ENCODE data around the gene IRX3.

Gene IRX3

GRCh38 chr16:54313789-54314188 is 27.2 kb upstream of the IRX3 start:
- H3K4me3 ChIP-seq (replicated peaks in 1 of 2; ENCODE audit: low read depth in 2 of 2, low read length in 2 of 2), result no peak overlapping the region
- DNase-seq (ENCODE audit: low read depth in 2 of 2), result no peak
- no peak for TF ChIP-seq CTCF (IDR thresholded peaks at IDR 0.05; ENCODE audit: low read depth, low read length)

GRCh38 chr16:54312502-54312991 is 26.0 kb upstream of the IRX3 start:
- no peak for DNase-seq (ENCODE audit: low read depth in 2 of 2)
- TF ChIP-seq CTCF (IDR thresholded peaks at IDR 0.05; ENCODE audit: low read depth, low read length), result no peak
- no peak overlapping the region for H3K4me3 ChIP-seq (replicated peaks in 1 of 2; ENCODE audit: low read depth in 2 of 2, low read length in 2 of 2)

GRCh38 chr16:54309341-54309740 is 22.8 kb upstream of the IRX3 start:
- H3K4me3 ChIP-seq (replicated peaks in 1 of 2; ENCODE audit: low read depth in 2 of 2, low read length in 2 of 2), result no peak overlapping the region
- DNase-seq (ENCODE audit: low read depth in 2 of 2), result no peak
- TF ChIP-seq CTCF (IDR thresholded peaks at IDR 0.05; ENCODE audit: low read depth, low read length), result no peak

- DNase-seq (ENCODE audit: low read depth in 2 of 2), result no peak
- no peak for TF ChIP-seq CTCF (IDR thresholded peaks at IDR 0.05; ENCODE audit: low read depth, low read length)
- no peak overlapping the region for H3K4me3 ChIP-seq (replicated peaks in 1 of 2; ENCODE audit: low read depth in 2 of 2, low read length in 2 of 2)
Observed at GRCh38 chr16:54305080-54305479, 18.5 kb upstream of the IRX3 start.

- DNase-seq (ENCODE audit: low read depth in 2 of 2), result no peak
- H3K4me3 ChIP-seq (replicated peaks in 1 of 2; ENCODE audit: low read depth in 2 of 2, low read length in 2 of 2), result no peak overlapping the region
- no peak for TF ChIP-seq CTCF (IDR thresholded peaks at IDR 0.05; ENCODE audit: low read depth, low read length)
Observed at GRCh38 chr16:54303613-54304012, 17.0 kb upstream of the IRX3 start.

- no peak for TF ChIP-seq CTCF (IDR thresholded peaks at IDR 0.05; ENCODE audit: low read depth, low read length)
- no peak overlapping the region for H3K4me3 ChIP-seq (replicated peaks in 1 of 2; ENCODE audit: low read depth in 2 of 2, low read length in 2 of 2)
- no peak for DNase-seq (ENCODE audit: low read depth in 2 of 2)
Observed at GRCh38 chr16:54297154-54297553, 10.6 kb upstream of the IRX3 start.

GRCh38 chr16:54296543-54296942 is 10.0 kb upstream of the IRX3 start:
- TF ChIP-seq CTCF (IDR thresholded peaks at IDR 0.05; ENCODE audit: low read depth, low read length), result no peak
- H3K4me3 ChIP-seq (replicated peaks in 1 of 2; ENCODE audit: low read depth in 2 of 2, low read length in 2 of 2), result no peak overlapping the region
- no peak for DNase-seq (ENCODE audit: low read depth in 2 of 2)

Measured in cardiac fibroblast (primary cell).